ENCODE data around the gene COL9A3. TPM values are rescaled to one million over a fixed set of nuclear protein-coding genes. Genes with fewer than 3 reads are reported as not detected.

The COL9A3 gene
- polyA plus RNA-seq, 1 donor from 2014 or later = 3.1 TPM

GRCh38 chr20:62874964-62875344 is 58.1 kb downstream of the COL9A3 start:
- Histone ChIP-seq H3F3A (ENCODE audit: insufficient read depth, low read length, poor library complexity, severe bottlenecking) (no peaks in the 10 kb centered on the region), H3K27me3 (ENCODE audit: insufficient read depth, low read depth, low read length) (no peaks in the 10 kb centered on the region), H3K36me3 (ENCODE audit: insufficient read depth, low read length) (no peaks in the 10 kb centered on the region), H3K9me3 (ENCODE audit: low read length) (no peaks in the 10 kb centered on the region), H3K4me2 (ENCODE audit: low read length) (no peak overlapping the region), H2AFZ (ENCODE audit: low read depth, low read length) (no peak overlapping the region), H4K20me1 (ENCODE audit: insufficient read depth) (no peaks in the 10 kb centered on the region), H3K9me2 (ENCODE audit: insufficient read depth, low read length) (no peaks in the 10 kb centered on the region), H3K4me3 (ENCODE audit: low read length) (no peak overlapping the region), H3K79me2 (replicated peaks; ENCODE audit: insufficient read depth, low read length) (no peaks in the 10 kb centered on the region), H3K27ac (ENCODE audit: low read length) (no peak overlapping the region), H3K9ac (ENCODE audit: low read length) (no peak overlapping the region)
- TF ChIP-seq SMC3 (conservative IDR thresholded peaks at IDR 0.05; ENCODE audit: poor library complexity) = no peak
- TF ChIP-seq CTCF (IDR thresholded peaks at IDR 0.05; ENCODE audit: poor library complexity, severe bottlenecking) = no peak
- no peak for TF ChIP-seq MXI1 (conservative IDR thresholded peaks at IDR 0.05; ENCODE audit: poor library complexity, severe bottlenecking)
- no peak for TF ChIP-seq POLR2AphosphoS5 (IDR thresholded peaks at IDR 0.05)
- TF ChIP-seq EZH2 (IDR thresholded peaks at IDR 0.05; ENCODE audit: borderline replicate concordance, insufficient read depth, low read length, poor library complexity, severe bottlenecking) = no peak
- TF ChIP-seq RAD21 (conservative IDR thresholded peaks at IDR 0.05) = no peak
- TF ChIP-seq REST (IDR thresholded peaks at IDR 0.05; ENCODE audit: borderline replicate concordance) = no peak
- no peak for TF ChIP-seq TAF1 (IDR thresholded peaks at IDR 0.05; ENCODE audit: low read depth)
- TF ChIP-seq EP300 (conservative IDR thresholded peaks at IDR 0.05; ENCODE audit: poor library complexity, severe bottlenecking) = no peak

- H3K27ac ChIP-seq (ENCODE audit: low read length) = no peak overlapping the region
- H3K27me3 ChIP-seq (ENCODE audit: insufficient read depth, low read depth, low read length) = no peaks in the 10 kb centered on the region
- no peak overlapping the region for H3K9ac ChIP-seq (ENCODE audit: low read length)
- no peak overlapping the region for H3K4me3 ChIP-seq (ENCODE audit: low read length)
- H3K9me2 ChIP-seq (ENCODE audit: insufficient read depth, low read length) = no peaks in the 10 kb centered on the region
- H2AFZ ChIP-seq (ENCODE audit: low read depth, low read length) = no peak overlapping the region
- H3K9me3 ChIP-seq (ENCODE audit: low read length) = no peaks in the 10 kb centered on the region
- no peak overlapping the region for H3K4me2 ChIP-seq (ENCODE audit: low read length)
- no peaks in the 10 kb centered on the region for H3F3A ChIP-seq (ENCODE audit: insufficient read depth, low read length, poor library complexity, severe bottlenecking)
- no peak for TF ChIP-seq EZH2 (IDR thresholded peaks at IDR 0.05; ENCODE audit: borderline replicate concordance, insufficient read depth, low read length, poor library complexity, severe bottlenecking)
- TF ChIP-seq RAD21 (conservative IDR thresholded peaks at IDR 0.05) = no peak
- no peak for TF ChIP-seq MXI1 (conservative IDR thresholded peaks at IDR 0.05; ENCODE audit: poor library complexity, severe bottlenecking)
- no peak for TF ChIP-seq POLR2AphosphoS5 (IDR thresholded peaks at IDR 0.05)
- no peak for TF ChIP-seq SMC3 (conservative IDR thresholded peaks at IDR 0.05; ENCODE audit: poor library complexity)
- no peak for TF ChIP-seq EP300 (conservative IDR thresholded peaks at IDR 0.05; ENCODE audit: poor library complexity, severe bottlenecking)
- no peak for TF ChIP-seq REST (IDR thresholded peaks at IDR 0.05; ENCODE audit: borderline replicate concordance)
- no peaks in the 10 kb centered on the region for H3K79me2 ChIP-seq (replicated peaks; ENCODE audit: insufficient read depth, low read length)
- no peaks in the 10 kb centered on the region for H3K36me3 ChIP-seq (ENCODE audit: insufficient read depth, low read length)
- H4K20me1 ChIP-seq (ENCODE audit: insufficient read depth) = no peaks in the 10 kb centered on the region
Observed at GRCh38 chr20:62875419-62876361, 58.8 kb downstream of the COL9A3 start.

Data from neural cell (in vitro differentiated cells).